ENCODE results near the gene PIK3R2.
"Not testable (repeated sequence)": the region's sequence is repeated elsewhere in the genome, so short reads cannot be mapped to it uniquely, and the experiment has no call there.

Gene PIK3R2

DNA sequence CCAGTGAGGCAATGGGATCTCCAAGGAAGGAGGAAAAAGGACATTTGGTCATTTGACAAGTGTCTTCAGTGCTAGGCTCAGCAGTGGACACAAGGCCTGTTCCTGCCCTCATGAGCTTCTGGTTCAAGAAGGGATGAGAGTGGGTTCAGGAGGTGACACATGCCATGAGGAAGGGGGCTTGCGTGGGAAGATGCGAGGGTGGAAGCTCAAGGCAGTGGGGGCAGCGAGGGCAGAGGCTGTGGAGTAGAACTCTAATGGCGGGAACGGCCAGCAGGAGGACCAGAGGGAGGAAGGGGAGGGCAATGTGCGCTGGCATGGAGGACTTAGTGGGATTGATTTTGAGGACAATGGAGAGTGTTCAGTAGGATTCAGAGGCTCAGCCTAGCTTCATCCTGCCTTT is 3.3 kb downstream of the PIK3R2 start:
- no peak for DNase-seq

DNA sequence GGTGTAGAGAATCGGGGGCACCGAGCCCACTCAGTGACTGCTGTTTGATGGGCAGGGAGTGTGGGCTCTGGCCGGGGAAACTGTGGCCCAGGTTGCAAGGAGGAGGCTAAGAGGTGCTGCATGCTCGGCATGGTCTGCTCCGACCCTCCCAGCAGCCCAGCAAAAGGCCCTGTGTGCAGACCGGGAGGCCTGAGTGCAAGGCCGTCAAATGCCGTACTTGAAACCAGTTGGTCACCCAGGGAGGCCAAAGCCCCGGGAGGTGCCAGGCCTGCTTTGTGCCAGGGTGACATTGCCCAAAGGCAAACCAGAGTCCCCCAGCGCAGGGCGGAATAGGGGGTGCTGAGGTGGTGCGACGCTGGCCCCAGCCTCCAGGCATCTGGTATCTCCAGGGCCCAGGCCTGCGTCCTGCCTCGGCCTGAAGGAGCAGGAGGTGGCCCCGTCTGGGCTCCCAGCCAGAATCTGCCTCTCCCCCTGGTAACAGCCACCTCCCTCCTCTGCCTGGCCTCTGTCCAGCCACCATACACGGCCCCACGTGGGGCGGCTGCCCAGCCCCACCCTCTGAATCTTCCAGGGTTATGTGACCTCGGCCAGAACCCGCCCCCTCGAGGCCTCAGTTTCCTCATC is 4.0 kb downstream of the PIK3R2 start:
- no peak for DNase-seq

DNA sequence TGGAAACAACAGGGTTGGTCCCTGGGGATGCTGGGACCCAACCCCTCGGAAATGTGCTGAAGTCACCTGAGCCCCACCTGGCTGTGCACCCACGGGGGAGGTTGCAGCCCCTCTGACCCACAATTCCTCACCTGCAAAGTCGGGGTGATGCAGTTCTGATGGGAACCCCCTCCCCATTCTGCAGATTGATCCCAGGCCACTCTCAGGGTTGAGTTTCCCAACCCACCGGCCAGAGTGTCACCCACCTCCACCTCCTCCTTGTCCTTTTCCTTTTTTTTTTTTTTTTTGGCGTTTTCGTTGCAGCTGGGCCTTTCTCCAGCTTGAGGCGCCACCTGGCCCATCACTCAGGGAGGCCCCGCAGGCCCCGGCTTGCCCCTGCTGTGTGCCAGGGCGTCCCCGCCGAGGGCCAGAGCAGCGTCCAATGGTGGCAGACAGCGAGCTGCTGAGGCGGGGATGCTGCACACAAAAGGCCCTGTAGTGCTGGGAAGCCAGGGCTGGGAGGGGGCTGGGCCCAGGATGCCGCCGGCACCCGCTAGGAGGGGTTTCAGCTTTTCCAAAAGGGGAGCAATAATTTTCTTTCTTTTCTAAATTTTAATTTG is 4.6 kb downstream of the PIK3R2 start:
- DNase-seq, result no peak

DNA sequence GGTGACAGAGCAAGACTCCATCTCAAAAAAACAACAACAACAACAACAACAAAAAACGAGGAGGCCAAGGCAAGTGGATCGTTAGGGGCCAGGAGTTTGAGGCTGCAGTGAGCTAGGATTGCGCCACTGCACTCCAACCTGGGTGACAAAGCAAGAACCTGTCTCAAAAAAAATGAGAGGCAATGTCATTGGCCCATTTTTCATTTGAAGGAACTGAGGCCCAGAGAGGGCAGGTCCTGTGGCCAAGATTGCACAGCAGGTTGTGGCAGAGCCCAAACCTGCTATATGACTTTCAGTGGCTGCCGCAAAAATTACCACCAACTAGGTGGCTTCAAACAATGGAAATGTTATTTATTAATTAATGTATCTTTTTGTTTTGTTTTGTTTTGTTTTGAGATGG is 5.5 kb downstream of the PIK3R2 start:
- DNase-seq, result no peak

DNA sequence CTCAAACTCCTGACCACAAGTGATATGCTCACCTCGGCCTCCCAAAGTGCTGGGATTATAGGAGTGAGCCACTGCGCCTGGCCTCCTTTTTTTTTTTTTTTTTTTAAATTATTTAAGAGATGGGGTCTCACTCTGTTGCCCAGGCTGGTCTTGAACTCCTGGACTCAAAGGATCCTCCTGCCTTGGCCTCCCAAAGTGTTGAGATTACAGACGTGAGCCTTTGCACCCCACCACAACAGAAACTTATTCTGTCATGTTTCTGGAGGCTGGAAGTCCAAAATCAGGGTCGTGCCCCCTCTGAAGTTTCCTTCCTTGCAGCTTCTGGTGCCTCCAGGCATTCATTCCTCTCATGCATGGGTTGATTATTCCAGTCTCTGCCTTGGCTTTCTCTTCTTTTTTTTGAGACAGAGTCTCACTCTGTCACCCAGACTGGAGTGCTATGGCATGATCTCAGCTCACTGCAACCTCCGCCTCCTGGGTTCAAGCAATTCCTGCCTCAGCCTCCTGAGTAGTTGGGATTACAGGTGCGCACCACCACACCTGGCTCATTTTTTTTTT is 6.2 kb downstream of the PIK3R2 start:
- not testable (repeated sequence) for DNase-seq

DNA sequence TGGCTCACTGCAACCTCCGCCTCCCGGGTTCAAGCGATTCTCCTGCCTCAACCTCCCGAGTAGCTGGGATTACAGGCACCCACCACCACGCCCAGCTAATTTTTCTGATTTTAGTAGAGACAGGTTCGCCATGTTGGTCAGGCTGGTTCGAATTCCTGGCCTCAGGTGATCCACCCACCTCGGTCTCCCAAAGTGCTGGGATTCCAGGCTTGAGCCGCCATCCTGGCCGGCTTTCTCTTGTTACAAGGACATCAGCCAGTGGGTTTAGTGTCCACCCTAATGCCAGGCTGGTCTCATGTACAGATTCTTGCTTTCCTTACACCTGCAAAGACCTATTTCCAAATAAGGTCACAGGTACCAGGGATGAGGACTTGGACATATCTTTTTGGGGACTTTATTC is 6.8 kb downstream of the PIK3R2 start:
- DNase-seq, result no peak

DNA sequence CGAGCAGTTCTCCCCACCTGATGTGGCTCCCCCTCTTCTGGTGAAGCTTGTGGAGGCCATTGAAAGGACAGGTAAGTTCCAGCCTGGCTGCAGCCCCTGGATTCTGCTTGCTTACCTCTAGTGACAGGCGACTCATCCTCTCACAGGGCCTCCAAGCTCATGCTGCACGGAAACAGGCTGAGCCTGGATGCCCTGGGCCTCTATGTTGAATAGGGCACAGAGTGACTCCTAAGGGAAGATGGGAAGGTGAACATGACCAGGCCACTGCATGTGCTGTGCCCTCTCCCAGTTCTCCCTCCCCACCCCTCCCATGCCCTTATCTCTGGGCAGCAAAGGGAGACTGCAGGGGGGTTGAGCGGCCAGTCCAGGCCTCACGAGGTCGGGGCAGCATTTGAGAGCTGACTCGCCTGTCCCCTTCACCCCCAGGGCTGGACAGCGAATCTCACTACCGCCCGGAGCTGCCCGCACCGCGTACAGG is 7.6 kb downstream of the PIK3R2 start:
- peak; percentile 63 for DNase-seq

DNA sequence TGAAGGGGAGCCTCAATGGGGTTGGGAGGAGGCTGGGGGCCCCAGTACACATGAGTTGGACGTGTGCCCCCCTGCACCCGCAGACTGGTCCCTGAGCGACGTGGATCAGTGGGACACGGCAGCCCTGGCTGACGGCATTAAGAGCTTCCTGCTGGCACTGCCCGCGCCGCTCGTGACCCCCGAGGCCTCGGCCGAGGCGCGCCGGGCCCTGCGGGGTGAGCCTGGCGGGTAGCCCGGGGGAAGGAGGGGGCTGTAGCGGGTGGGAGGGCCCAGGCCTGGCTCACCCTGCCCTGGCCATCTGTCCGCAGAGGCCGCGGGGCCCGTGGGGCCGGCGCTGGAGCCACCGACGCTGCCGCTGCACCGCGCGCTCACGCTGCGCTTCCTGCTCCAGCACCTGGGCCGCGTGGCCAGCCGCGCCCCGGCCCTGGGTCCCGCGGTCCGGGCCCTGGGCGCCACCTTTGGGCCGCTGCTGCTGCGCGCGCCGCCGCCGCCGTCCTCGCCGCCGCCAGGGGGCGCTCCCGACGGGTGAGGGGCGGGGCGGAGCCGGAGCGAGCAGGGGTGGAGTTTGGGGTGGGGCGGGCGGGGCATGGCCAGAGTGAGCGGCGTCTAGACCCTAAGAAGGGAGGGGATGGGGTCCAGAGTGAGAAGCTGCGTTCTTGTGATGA is 8.1 kb downstream of the PIK3R2 start:
- peak; percentile 97 for DNase-seq

DNA sequence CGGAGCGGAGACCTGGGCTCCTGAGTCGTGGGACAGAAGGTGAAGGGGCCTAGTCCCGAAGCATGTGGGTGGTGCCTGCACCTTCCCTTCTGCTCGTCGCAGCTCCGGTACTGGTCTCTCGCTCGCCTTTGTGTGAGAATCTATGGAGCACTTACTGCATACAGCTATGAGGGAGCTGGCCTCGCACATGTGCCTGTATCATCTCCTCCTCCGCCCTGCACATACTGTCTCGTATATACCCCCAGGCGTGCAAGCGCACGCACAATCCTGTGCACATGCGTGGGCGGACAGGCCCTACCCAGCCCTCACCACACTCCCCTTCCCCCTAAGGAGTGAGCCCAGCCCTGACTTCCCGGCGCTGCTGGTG is 8.7 kb downstream of the PIK3R2 start:
- no peak for DNase-seq

DNA sequence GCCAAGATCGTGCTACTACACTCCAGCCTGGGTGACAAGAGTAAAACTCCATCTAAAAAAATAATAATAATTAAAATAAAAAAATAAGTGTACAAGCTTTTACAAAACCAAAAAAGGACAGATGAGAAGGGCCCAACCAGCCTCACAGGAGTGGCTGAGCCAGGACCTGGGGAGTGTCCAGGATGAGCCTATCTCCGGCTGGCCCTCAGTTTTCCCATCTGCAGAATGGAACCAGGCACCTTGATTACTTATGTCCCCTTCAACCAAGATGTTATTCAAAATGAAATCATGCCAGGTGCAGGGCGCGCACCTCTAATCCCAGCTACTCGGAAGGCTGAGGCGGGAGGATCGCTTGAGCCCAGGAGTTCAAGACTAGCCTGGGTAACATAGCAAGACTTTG is 11.1 kb downstream of the PIK3R2 start:
- no peak for DNase-seq

DNA sequence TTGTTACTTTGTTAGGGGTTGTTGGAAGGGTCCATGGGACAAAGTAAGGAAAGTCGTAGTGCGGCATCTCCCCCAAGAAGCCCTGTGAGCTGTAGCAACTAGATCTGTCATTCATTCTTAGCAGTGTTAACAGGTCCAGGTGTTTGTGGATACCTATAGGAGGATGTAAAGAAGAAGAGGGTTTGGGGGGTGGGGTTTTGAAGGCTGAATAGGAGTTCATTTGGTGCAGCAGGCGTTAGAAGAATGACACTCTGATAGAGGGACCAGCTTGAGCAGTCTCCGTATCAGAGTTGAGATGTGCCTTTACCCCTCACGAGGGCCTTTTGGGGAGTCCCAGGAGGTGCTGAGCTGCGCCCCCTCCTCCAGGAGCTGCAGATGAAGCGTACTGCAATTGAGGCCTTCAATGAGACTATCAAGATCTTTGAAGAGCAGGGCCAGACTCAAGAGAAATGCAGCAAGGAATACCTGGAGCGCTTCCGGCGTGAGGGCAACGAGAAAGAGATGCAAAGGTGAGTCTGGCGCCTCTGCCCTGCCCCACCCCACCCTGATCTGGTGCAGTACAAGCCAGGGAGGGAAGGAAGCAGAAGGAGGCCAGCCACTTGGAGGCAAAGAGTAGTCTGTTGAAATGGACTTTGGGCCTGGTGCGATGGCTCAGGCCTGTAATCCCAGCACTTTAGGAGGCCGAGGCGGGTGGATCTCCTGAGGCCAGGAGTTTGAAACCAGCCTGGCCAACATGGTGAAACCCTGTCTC is 13.0 kb downstream of the PIK3R2 start:
- no peak for DNase-seq

DNA sequence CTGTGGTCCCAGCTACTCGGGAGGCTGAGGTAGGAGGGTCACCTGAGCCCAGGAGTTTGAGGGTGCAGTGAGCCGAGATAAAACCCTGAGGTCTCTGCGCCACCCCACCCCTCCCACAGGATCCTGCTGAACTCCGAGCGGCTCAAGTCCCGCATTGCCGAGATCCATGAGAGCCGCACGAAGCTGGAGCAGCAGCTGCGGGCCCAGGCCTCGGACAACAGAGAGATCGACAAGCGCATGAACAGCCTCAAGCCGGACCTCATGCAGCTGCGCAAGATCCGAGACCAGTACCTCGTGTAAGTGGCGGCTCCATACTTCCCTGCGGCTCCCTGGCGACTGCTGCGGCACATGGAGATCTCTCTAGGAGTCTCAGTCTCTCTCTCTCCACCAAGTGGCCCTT is 14.0 kb downstream of the PIK3R2 start:
- no peak for DNase-seq

DNA sequence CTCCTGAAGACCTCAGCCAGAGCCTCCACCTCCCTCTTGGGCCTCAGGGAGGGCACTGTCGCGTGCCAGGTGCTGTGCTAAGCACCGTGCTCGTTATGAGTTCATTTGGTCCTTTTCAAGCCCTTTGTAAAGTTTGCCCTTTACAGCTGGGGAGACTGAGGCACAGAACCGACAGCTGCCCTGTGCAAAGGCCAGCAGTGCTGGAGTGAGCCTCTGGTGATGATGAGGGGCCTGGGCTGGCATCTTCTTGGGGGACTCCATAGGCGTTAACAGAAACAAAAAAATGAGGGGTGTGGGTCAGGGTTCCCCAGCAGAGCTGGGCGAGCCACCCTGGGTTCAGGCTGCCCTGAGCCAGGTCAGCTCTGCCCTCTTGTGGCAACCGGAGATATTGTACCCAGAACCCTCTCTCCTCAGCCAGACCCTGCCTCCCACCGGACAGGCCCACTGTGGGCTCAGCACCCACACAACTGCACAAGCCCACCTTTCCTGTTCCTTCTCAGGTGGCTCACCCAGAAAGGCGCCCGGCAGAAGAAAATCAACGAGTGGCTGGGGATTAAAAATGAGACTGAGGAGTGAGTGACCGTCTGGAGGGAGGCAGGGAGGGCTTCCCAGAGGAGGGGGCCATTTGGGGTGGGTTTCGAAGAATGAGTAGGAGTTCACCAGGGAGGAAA is 15.1 kb downstream of the PIK3R2 start:
- peak; percentile 80 for DNase-seq

DNA sequence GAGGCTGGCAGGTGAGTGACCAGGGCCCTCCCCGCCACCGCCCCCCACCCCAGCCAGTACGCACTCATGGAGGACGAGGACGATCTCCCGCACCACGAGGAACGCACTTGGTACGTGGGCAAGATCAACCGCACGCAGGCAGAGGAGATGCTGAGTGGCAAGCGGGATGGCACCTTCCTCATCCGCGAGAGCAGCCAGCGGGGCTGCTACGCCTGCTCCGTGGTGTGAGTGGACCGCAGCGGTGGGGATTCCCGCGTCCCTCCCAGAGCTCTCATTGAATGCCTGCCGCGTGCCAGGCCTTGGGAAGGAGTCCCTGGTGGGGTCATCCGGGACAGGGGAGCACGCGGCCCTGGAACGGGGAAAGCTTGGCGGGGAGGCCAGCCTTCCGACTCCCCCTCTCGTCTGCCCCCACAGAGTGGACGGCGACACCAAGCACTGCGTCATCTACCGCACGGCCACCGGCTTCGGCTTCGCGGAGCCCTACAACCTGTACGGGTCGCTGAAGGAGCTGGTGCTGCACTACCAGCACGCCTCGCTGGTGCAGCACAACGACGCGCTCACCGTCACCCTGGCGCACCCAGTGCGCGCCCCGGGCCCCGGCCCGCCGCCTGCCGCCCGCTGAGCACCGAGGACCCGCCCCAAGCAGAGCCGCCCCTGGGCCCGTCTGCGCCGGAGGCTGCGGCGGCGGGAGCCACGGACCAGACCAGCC is 15.9 kb downstream of the PIK3R2 start:
- no peak for DNase-seq

DNA sequence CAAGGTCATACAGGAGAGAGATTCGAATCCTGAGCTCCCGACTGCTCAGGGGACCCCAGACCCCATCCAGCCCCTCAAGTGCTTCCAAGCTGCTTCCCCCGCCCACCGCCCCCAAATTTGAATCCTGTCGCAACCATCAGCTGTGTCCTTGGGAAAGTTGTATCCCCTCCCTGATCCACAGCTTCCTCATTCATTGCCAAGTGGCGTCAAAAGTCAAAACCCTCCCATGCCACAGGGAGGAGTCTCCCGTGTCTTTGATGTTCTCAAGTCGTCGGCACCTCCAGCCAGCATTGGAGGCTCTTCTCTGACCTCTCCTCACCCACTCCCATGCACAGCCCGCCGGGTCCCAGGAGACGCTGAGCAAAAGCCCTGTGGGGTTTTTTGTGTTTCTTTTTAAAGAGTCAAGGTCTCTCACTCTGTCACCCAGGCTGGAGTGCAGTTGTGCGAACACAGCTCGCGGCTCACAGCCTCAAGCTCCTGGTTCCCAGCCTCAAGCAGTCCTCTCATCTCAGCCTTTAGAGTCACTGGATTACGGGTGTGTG is 17.8 kb downstream of the PIK3R2 start:
- no peak for DNase-seq

DNA sequence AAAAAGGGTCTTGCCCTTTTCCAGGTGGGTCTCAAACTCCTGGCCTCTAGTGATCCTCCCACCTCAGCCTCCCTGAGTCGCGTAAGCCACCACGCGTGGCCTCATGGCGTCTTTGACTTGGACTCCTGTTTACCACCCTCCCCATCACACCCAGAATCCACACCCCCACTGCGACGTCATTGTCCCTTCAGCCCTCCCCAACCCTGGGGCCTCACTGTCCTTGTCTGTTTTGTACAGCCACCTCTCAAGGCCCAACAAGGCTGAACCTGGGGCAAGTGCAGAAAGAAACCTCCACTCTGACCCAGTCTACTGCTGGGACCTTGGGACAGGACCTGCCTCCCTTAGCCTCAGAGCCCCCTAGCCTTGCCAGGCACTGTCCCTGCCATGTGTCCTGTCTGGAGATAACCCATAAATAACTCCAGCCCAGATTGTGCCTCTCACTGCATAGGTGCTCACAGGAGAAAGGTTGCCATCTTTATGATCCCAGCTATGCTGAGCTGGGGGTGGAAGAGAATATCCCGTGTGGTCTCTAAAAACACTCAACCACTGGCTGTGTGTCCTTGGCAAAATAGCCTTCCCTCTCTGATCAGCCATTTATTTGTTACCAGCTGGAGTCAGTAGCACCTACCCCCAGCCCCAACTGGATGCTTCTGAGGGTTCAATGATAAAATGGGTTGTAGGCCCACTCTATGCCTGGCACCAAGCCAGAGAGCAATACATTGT is 18.8 kb downstream of the PIK3R2 start:
- no peak for DNase-seq

DNA sequence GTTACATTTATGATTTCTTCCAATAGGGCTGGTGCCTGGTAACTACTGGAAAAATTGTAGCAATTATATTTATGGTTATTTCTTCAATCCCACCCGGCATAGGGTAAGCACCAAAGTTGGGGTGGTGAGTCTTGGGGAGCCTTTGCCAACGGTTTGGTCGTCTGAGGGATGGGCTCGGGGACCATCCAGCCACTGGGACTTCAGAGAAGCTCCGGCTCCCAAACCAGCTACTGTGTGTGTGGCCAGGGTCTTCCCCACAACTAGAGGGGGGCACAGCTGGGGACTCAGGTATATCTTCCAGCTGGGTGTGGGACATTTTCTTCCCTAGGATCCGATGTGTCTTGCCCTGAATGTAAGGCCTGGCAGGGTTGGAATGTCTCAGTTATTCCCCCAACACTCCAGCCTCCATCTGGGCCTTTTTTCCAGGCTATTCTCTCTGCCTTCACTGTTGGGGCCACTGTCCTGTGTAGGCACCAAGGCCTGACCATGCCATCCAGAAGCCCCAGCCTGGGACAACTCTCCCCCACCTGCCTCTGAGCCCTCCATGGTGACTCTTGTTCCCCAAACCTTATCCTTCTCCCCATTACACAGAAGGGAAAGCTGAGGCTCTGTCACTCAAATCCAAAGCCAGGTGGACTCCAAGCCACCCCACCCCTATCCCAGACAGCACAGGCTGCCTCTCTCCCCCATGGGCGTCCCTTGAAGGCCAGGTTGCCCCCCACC is 19.5 kb downstream of the PIK3R2 start:
- no peak for DNase-seq

DNA sequence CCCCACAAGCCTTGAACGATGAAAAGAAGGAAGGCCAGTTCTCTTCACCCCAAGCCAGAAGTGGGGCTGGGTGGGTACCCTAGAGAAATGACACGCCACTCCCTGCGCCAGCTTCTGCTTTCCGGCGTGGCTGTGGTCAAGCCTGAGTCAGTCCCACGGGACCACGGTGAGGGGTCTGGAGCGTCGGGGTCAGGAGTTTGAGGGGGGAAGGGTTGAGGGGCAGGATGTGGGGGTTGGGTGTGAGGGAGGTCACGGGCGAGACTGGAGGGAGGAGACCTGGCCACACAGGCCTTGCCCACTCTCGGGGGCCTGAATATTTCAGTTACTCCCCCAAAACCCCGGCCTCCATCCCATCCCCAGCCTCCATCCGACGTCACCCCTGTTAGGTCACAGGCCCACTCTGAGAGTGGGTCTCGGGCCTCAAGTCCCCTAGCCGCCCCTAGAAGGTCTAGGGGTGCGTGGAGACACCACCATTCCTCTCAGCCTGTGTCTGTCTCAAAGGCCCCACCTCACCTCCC is 20.1 kb downstream of the PIK3R2 start:
- DNase-seq, result no peak

DNA sequence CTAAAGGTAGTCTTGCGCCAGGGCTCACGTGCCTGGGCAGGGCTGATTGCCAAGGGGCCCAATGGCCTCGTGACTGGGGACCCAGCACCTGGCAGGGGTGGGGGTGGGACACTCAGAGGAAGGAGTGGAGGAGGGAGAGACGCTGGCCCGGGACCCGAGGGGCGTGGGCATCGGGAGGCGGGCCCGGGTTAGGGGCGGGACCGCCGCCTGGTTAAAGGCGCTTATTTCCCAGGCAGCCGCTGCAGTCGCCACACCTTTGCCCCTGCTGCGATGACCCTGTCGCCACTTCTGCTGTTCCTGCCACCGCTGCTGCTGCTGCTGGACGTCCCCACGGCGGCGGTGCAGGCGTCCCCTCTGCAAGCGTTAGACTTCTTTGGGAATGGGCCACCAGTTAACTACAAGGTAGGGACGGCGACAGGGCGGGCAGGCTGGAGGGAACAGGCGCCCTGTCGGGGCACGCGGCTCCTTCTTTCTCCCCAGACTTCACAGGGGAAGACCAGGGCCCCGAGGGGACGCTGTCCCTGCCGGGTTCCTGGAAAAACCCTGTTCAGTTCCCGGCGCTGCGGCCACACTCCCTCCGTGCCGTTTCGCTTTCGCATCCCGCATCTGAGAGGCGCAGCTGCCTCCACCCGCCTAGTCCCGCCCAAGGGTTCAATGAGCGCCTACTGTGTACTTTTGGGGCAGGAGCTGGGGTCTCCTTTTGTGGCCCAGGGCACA is 20.8 kb downstream of the PIK3R2 start, which contains the start of gene IFI30:
Gene IFI30 (plus strand): TSS at position 242 of the 717 bp plus-strand sequence. CDS start 29 bp downstream, at position 271.
- peak; percentile 83 for DNase-seq

Measured in activated CD8-positive, alpha-beta memory T cell treated with anti-CD3 and anti-CD28 coated beads, Interleukin-2, amount 50 U/mL, for 48 hours (primary cell).